ENCODE results near the gene YBEY. TPM values are rescaled to one million over a fixed set of nuclear protein-coding genes. Genes with fewer than 3 reads are reported as not detected.
A peak's percentile ranks its signal among the peaks of the same experiment; 100 is the strongest.

Gene YBEY
- polyA plus RNA-seq, 1 experiment, result 31.2 TPM

GRCh38 chr21:46294647-46295176, 8.6 kb downstream of the YBEY start:
- ChIA-PET POLR2A (interaction anchor here (0.6 kb wide), 1 partner anchor 151 kb away, joined by 5 read pairs; no protein-coding TSS in a partner anchor), CTCF (interaction anchor here (0.7 kb wide), 1 partner anchor 19 kb away, joined by 4 read pairs; no protein-coding TSS in a partner anchor)
- no peak overlapping the region for H3K4me3 ChIP-seq (ENCODE audit: low read depth, low read length)
- H3K27me3 ChIP-seq (ENCODE audit: control insufficient read depth, insufficient read depth, low read length), result no peaks in the 10 kb centered on the region
- TF ChIP-seq CTCF (IDR thresholded peaks at IDR 0.05; ENCODE audit: low read depth, low read length), result no peak
- H3K9me3 ChIP-seq (ENCODE audit: control insufficient read depth, insufficient read depth, low read length), result peaks cover 7% of the 10 kb centered on the region
- peak; percentile 26 for DNase-seq (ENCODE audit: low read depth, low spot score)
- peak overlapping the region; percentile 83 for H3K27ac ChIP-seq (ENCODE audit: low read depth, low read length)

DNA sequence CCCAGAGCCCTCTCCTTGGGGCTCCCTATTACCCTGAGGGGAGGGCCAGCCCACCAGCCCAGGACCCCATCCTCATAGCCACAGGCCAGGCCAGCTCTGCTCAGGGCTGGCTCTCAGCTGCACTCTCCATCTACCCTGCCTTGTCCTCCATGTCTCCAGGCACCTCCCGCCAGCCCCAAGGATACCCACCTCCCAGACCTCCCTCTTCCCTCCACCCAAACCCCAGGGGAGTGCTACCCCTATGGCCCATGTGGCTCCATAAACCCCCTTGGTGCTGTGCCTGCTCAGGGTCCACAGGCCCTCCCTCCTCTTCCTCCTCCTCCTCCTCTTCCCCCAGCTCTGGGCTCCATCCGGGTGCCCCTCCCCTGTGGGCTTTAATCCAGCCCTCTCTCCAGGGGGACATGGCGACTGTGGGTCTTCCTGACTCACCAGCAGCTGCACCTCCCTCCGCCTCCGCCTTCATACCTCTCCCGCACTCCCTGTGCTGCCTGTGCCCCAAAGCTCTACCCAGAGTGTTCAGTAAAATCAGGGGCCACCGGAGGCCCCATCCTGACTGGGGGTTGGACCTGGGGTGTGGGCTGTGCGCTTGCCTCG, 9.1 kb downstream of the YBEY start:
- CTCF ChIA-PET, result interaction anchor here (0.7 kb wide), 1 partner anchor 19 kb away, joined by 4 read pairs; no protein-coding TSS in a partner anchor
- TF ChIP-seq CTCF (IDR thresholded peaks at IDR 0.05; ENCODE audit: low read depth, low read length), result no peak
- Histone ChIP-seq H3K9me3 (ENCODE audit: control insufficient read depth, insufficient read depth, low read length) (peaks cover 7% of the 10 kb centered on the region), H3K4me3 (ENCODE audit: low read depth, low read length) (no peak overlapping the region), H3K27ac (ENCODE audit: low read depth, low read length) (peak overlapping the region; percentile 83), H3K27me3 (ENCODE audit: control insufficient read depth, insufficient read depth, low read length) (no peaks in the 10 kb centered on the region)
- peak; percentile 29 for DNase-seq (ENCODE audit: low read depth, low spot score)
- POLR2A ChIA-PET, result no interaction called here

DNA sequence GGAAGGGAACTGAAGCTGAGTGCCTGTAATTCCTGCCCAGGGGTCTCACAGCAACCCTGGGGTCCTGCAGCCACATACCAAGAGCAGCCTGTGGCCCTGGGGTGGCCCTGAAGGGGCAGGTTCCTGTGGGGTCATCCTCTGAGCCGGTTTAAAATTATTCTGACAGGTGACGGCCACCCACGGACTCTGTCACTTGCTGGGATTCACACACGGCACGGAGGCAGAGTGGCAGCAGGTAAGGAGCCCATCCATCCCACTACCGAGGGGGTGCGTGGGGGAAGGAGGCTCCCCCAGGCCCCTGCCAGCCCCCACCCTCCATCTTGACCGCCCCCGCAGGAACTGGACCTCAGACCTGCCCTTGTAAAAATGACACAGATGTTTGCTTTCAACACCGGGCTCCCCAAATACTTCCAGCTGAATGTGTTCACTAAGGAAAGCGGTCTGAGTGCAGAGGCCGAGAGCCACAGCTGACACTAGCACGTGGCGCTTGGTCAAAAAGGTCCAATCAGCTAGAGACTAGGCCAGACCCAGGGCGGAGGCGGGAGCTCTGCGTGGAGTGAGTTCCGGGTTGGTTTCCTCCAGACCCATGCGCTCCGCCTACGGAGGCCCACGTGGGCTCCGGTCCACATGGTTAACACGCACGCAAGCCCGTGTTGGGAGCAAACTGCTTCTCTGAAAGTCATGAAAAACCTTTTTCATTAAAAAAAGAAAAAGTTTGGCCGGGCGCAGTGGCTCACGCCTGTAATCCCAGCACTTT, 10.0 kb downstream of the YBEY start:
- no peak for DNase-seq (ENCODE audit: low read depth, low spot score)
- Histone ChIP-seq H3K27me3 (ENCODE audit: control insufficient read depth, insufficient read depth, low read length) (no peaks in the 10 kb centered on the region), H3K27ac (ENCODE audit: low read depth, low read length) (no peak overlapping the region), H3K9me3 (ENCODE audit: control insufficient read depth, insufficient read depth, low read length) (peaks cover 7% of the 10 kb centered on the region), H3K4me3 (ENCODE audit: low read depth, low read length) (no peak overlapping the region)
- ChIA-PET CTCF (no interaction called here), POLR2A (no interaction called here)
- no peak for TF ChIP-seq CTCF (IDR thresholded peaks at IDR 0.05; ENCODE audit: low read depth, low read length)

DNA sequence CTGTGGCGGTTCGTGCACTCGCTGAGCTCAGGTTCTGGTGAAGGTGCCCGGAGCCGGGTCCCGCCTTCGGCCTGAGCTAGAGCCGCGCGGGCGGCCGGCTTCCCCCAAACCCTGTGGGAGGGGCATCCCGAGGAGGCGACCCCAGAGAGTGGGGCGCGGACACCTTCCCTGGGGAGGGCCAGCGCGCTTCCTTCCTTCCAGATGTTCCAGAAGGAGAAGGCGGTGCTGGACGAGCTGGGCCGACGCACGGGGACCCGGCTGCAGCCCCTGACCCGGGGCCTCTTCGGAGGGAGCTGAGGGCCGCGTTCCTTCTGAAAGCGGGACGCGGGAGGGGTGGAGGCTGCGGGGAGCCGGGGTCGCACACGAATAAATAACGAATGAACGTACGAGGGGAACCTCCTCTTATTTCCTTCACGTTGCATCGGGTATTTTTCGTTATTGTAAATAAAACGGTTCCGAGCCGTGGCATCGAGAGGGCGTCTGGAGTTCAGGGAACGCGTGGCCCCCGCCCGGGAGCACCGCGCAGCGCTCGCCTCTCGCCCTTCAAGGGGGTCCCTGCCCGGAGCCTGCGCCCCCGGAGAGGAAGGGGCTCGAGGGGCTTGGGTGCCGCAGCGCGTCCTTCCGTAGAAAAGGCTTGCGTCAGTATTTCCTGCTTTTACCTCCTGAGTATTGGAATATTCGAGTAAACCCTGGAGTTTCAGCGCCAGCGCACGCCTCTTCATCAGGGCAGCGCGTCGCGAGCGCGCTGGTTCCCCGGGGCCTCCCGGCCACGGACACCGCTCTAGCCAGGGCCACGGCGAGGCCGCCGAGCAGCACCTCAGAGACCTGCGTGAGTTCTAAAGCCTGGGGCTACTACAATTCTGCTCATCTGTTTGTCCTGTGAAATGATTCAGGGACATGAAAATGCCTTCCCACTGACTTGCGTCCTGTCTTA, 11.5 kb downstream of the YBEY start:
- H3K4me3 ChIP-seq (ENCODE audit: low read depth, low read length), result peak overlapping the region; percentile 32
- ChIA-PET CTCF (interaction anchor here (0.7 kb wide), 1 partner anchor 154 kb away, joined by 5 read pairs; no protein-coding TSS in a partner anchor), POLR2A (no interaction called here)
- TF ChIP-seq CTCF (IDR thresholded peaks at IDR 0.05; ENCODE audit: low read depth, low read length), result no peak
- no peak for DNase-seq (ENCODE audit: low read depth, low spot score)
- no peak overlapping the region for H3K27ac ChIP-seq (ENCODE audit: low read depth, low read length)
- H3K9me3 ChIP-seq (ENCODE audit: control insufficient read depth, insufficient read depth, low read length), result peaks cover 7% of the 10 kb centered on the region
- no peaks in the 10 kb centered on the region for H3K27me3 ChIP-seq (ENCODE audit: control insufficient read depth, insufficient read depth, low read length)

Data from AG04450 (cell line).